ENCODE data around the gene TRIM4. TPM values are rescaled to one million over a fixed set of nuclear protein-coding genes. Genes with fewer than 3 reads are reported as not detected.

The TRIM4 gene
- total RNA-seq, 1 donor from 2014 or later = 33.1 TPM

DNA sequence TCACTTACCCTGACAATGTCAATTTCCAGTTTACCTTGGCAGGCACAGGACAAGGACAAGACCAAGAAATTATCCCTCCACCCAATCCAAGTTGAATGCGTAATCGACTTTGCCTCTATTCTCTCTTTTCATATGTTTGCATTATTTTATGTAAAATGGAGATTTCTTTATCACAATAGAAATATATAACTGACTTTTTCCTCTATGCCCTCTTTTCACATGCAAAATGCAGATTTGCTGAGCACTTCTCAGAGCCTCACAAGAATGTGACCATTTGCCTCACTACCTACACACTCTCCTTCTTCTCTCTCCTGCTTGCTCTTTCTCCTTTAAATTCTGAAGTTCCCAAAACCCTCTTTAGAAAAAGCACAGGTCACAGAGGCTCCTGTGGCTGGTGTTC lies 76.4 kb downstream of the TRIM4 start:
- DNase-seq (ENCODE audit: low spot score) = no peak

Other genes starting within 250 kb of the TRIM4 start
- gene CYP3A5, start 239.5 kb downstream of the TRIM4 start, total RNA-seq = 223 TPM
- gene CYP3A7, start 184.3 kb downstream of the TRIM4 start, total RNA-seq = 92.6 TPM
- gene CYP3A4, start 135.3 kb downstream of the TRIM4 start, total RNA-seq = 9.7 TPM
- not detected for gene CYP3A43, start 91.5 kb downstream of the TRIM4 start, total RNA-seq
- gene OR2AE1, start 42.5 kb downstream of the TRIM4 start, total RNA-seq = not detected
- 0.26 TPM for gene GJC3, start 10.1 kb upstream of the TRIM4 start, total RNA-seq
- 104 TPM for gene AZGP1, start 56.5 kb upstream of the TRIM4 start, total RNA-seq
- 173 TPM for gene ZKSCAN1, start 96.1 kb upstream of the TRIM4 start, total RNA-seq
- gene ZSCAN21, start 130.2 kb upstream of the TRIM4 start, total RNA-seq = 12.7 TPM
- 30.4 TPM for gene ZNF3, start 162.2 kb upstream of the TRIM4 start, total RNA-seq
- gene COPS6, start 169.4 kb upstream of the TRIM4 start, total RNA-seq = 113 TPM
- gene MCM7, start 181.9 kb upstream of the TRIM4 start, total RNA-seq = 58.2 TPM
- gene AP4M1, start 182.1 kb upstream of the TRIM4 start, total RNA-seq = 34.1 TPM
- 65.3 TPM for gene TAF6, start 199.8 kb upstream of the TRIM4 start, total RNA-seq
- 34.0 TPM for gene CNPY4, start 200.1 kb upstream of the TRIM4 start, total RNA-seq
- gene MBLAC1, start 207.4 kb upstream of the TRIM4 start, total RNA-seq = 4.3 TPM
- gene LAMTOR4, start 229.4 kb upstream of the TRIM4 start, total RNA-seq = 154 TPM
- gene TRAPPC14, start 239.2 kb upstream of the TRIM4 start, total RNA-seq = 37.1 TPM
- 11.2 TPM for gene GAL3ST4, start 249.1 kb upstream of the TRIM4 start, total RNA-seq